Stimulated activated naive CD8-positive, alpha-beta T cell treated with anti-CD3 and anti-CD28 coated beads, Interleukin-15, Interleukin-2, amounts not matched to agents 100 ng/mL and 50 ng/mL, for 24 hours (primary cell): ENCODE results near the gene CDC16.
"Not testable (repeated sequence)": the region's sequence is repeated elsewhere in the genome, so short reads cannot be mapped to it uniquely, and the experiment has no call there.

Source experiments
- H3K27ac Mint-ChIP-seq: one replicate; pipeline ENCODE4 v1.8.0; 2021; ENCODE audit warnings: mild to moderate bottlenecking, mixed read lengths
- H3K27me3 Mint-ChIP-seq: one replicate; pipeline ENCODE4 v1.8.0; 2021; ENCODE audit warnings: mixed read lengths
- H3K36me3 Mint-ChIP-seq: one replicate; pipeline ENCODE4 v1.8.0; 2021; ENCODE audit warnings: low read depth, mixed read lengths
- H3K4me1 Mint-ChIP-seq: one replicate; pipeline ENCODE4 v1.8.0; 2021; ENCODE audit warnings: low read depth, mixed read lengths
- H3K4me3 Mint-ChIP-seq: one replicate; pipeline ENCODE4 v1.8.0; 2021; ENCODE audit warnings: mild to moderate bottlenecking, mixed read lengths
- H3K9me3 Mint-ChIP-seq: one replicate; pipeline ENCODE4 v1.8.0; 2021; ENCODE audit warnings: mixed read lengths

CDC16 gene

GRCh38 chr13:114241918-114242317 is 7.2 kb downstream of the CDC16 start:
- Mint-ChIP-seq H3K36me3 (peaks cover 88% of the 10 kb centered on the region), H3K4me3 (no peak overlapping the region), H3K27ac (no peak overlapping the region), H3K9me3 (no peaks in the 10 kb centered on the region), H3K27me3 (no peaks in the 10 kb centered on the region), H3K4me1 (peaks cover 8% of the 10 kb centered on the region)

DNA sequence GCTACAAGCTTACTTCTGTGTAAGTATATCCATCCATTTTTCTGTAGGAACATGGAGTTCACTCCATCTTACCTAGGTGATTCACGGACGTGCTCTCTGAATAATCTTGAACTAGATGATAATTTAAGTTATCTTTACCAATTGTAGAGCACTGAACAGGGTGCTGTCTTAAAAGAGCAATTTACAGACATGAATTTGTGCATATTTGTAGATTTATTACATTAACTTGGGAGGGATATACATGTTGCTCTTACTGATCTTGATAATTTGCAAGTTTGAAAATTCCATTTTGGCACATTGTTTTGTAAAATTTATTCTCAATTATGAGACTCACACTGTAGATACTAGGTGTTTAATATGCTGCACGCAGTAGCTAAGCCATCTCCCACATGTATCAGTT is 9.3 kb downstream of the CDC16 start:
- H3K27ac Mint-ChIP-seq: no peak overlapping the region
- no peak overlapping the region for H3K4me3 Mint-ChIP-seq
- no peaks in the 10 kb centered on the region for H3K9me3 Mint-ChIP-seq
- peaks cover 87% of the 10 kb centered on the region for H3K36me3 Mint-ChIP-seq
- H3K27me3 Mint-ChIP-seq: no peaks in the 10 kb centered on the region
- peaks cover 5% of the 10 kb centered on the region for H3K4me1 Mint-ChIP-seq

DNA sequence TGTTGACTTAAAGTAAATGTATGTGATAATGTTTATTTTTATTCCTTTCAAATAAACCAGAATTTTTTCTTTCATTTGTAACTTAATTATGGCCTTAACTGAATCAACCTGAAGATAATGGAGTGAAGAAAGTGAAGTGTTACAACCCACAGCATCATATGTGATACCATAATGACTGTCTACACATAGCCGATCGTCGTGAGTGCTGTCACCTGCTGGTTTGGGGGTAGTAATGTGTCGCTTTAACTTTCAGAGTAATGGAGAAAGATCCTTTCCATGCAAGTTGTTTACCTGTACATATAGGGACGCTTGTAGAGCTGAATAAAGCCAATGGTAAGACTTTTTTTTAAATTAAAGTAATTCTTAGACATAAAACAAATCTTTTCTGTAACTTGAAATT is 9.9 kb downstream of the CDC16 start:
- Mint-ChIP-seq H3K4me1 (peaks cover 5% of the 10 kb centered on the region), H3K36me3 (peaks cover 84% of the 10 kb centered on the region), H3K27ac (no peak overlapping the region), H3K9me3 (no peaks in the 10 kb centered on the region), H3K4me3 (no peak overlapping the region), H3K27me3 (no peaks in the 10 kb centered on the region)

DNA sequence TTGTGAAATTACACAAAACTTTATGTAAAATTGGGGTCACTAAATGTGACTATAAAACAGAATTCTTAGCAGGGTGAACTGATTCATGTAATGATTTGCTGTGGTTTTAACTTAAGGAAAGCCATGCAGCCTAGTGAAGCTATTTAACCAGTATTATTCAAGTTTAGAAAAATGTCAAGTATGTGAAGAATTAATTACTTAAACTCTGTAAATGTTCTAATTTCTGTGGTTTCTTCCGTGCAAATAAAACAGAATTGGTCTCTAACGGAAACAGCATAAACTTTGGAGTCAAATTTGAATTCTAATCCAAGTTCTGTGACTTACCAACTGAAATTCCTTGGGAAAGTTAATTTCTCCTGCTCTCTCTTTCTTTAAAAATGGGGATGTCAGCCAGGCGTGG is 13.3 kb downstream of the CDC16 start:
- no peak overlapping the region for H3K27ac Mint-ChIP-seq
- H3K4me1 Mint-ChIP-seq: peaks cover 5% of the 10 kb centered on the region
- H3K9me3 Mint-ChIP-seq: no peaks in the 10 kb centered on the region
- peaks cover 73% of the 10 kb centered on the region for H3K36me3 Mint-ChIP-seq
- H3K4me3 Mint-ChIP-seq: no peak overlapping the region
- H3K27me3 Mint-ChIP-seq: no peaks in the 10 kb centered on the region

- H3K9me3 Mint-ChIP-seq: no peaks in the 10 kb centered on the region
- H3K4me1 Mint-ChIP-seq: peaks cover 5% of the 10 kb centered on the region
- H3K36me3 Mint-ChIP-seq: peaks cover 69% of the 10 kb centered on the region
- H3K27me3 Mint-ChIP-seq: no peaks in the 10 kb centered on the region
- no peak overlapping the region for H3K27ac Mint-ChIP-seq
- H3K4me3 Mint-ChIP-seq: no peak overlapping the region
Observed at GRCh38 chr13:114249077-114249476, 14.4 kb downstream of the CDC16 start.

- H3K9me3 Mint-ChIP-seq, H3K27ac Mint-ChIP-seq, H3K4me1 Mint-ChIP-seq, H3K27me3 Mint-ChIP-seq, H3K4me3 Mint-ChIP-seq: not testable (repeated sequence)
- peaks cover 68% of the 10 kb centered on the region for H3K36me3 Mint-ChIP-seq
Observed at GRCh38 chr13:114251639-114252440, 17.1 kb downstream of the CDC16 start.

DNA sequence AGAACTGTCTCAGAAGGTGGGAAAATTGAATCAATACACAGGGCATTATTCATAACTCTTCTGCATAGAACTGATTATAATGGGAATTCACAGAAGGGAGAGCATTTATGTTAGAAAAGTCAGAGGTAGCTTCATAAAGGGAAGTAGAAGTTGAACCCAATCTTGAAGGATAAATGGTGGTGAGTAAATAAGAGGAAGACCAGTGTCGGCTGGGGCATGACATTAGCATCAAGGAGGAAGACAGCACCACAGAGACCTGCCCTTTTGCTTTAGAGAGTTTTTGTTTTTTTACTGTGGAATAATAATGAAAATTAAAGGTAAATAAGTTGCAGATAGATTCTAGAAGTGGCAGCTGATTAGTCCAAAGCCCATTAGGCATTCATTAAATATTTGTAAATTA is 21.9 kb downstream of the CDC16 start:
- Mint-ChIP-seq H3K9me3 (no peaks in the 10 kb centered on the region), H3K36me3 (peaks cover 74% of the 10 kb centered on the region), H3K27me3 (no peaks in the 10 kb centered on the region), H3K27ac (no peak overlapping the region), H3K4me1 (peaks cover 19% of the 10 kb centered on the region), H3K4me3 (no peak overlapping the region)

- Mint-ChIP-seq H3K9me3 (no peaks in the 10 kb centered on the region), H3K27me3 (no peaks in the 10 kb centered on the region), H3K4me1 (peaks cover 24% of the 10 kb centered on the region), H3K36me3 (peaks cover 77% of the 10 kb centered on the region), H3K4me3 (no peak overlapping the region), H3K27ac (no peak overlapping the region)
Observed at GRCh38 chr13:114257014-114257413, 22.3 kb downstream of the CDC16 start.

DNA sequence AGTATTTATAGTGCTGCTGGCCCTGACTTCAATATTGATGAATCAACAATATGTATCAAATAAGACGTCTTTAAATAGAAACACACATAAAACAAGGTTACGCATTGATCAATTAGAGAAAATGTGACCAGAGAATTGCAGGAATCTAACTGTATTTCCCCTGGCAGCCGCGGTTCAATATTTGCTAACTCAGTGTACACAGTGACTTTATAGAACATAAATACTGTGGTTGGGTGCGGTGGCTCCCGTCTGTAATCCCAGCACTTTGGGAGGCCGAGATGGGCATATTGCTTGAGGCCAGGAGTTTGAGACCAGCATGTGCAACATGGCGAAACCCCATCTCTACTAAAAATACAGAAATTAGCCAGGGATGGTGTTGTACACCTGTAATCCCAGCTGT is 23.9 kb downstream of the CDC16 start:
- H3K4me3 Mint-ChIP-seq: no peak overlapping the region
- peaks cover 39% of the 10 kb centered on the region for H3K4me1 Mint-ChIP-seq
- H3K27me3 Mint-ChIP-seq: no peaks in the 10 kb centered on the region
- no peaks in the 10 kb centered on the region for H3K9me3 Mint-ChIP-seq
- peaks cover 86% of the 10 kb centered on the region for H3K36me3 Mint-ChIP-seq
- H3K27ac Mint-ChIP-seq: no peak overlapping the region

GRCh38 chr13:114259374-114259773 is 24.7 kb downstream of the CDC16 start:
- Mint-ChIP-seq H3K27ac (no peak overlapping the region), H3K27me3 (no peaks in the 10 kb centered on the region), H3K4me3 (no peak overlapping the region), H3K4me1 (peaks cover 42% of the 10 kb centered on the region), H3K9me3 (no peaks in the 10 kb centered on the region), H3K36me3 (peaks cover 81% of the 10 kb centered on the region)

DNA sequence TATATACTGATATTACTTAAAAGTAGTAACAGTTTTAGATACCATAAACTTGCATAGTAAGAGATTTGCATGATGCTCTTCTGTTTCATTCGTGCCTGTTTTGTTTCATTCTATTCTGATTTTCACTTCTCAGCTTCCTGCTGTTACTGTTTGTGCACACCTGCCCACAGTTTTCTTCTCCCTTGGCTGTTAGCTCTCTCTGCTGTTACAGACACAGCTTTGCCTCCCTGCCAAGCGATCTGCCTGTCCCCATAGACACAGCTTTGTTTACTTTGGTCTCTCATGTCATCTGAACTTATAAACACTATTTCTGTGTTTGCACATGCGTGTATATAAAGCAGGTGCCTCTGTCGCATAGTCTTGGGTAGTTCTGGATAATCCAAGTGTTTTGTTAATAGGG is 25.3 kb downstream of the CDC16 start:
- no peak overlapping the region for H3K4me3 Mint-ChIP-seq
- H3K9me3 Mint-ChIP-seq: no peaks in the 10 kb centered on the region
- peaks cover 78% of the 10 kb centered on the region for H3K36me3 Mint-ChIP-seq
- peaks cover 45% of the 10 kb centered on the region for H3K4me1 Mint-ChIP-seq
- H3K27me3 Mint-ChIP-seq: no peaks in the 10 kb centered on the region
- H3K27ac Mint-ChIP-seq: peak overlapping the region; percentile 31

DNA sequence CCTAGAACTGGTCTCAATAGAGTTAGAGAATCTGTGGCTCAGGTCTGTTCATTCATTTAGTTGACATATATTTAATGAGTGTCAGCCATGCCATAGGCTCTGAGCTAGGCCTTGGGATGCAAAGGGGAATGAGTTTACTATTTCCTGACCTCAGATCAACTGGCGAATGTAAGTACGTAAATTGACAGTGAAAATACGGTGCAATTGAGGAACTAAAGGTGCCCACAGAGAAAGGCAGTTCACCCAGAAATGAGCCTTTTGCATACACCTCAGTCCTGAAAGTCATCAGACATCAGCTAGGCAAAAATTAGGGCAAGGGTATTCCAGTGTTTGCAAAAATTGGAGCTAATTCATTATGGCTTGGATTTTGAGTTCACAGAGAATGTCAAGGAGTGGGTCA is 26.1 kb downstream of the CDC16 start:
- Mint-ChIP-seq H3K4me1 (peaks cover 46% of the 10 kb centered on the region), H3K27ac (no peak overlapping the region), H3K36me3 (peaks cover 78% of the 10 kb centered on the region)

GRCh38 chr13:114261328-114261965 is 26.8 kb downstream of the CDC16 start:
- H3K9me3 Mint-ChIP-seq: no peaks in the 10 kb centered on the region
- no peaks in the 10 kb centered on the region for H3K27me3 Mint-ChIP-seq
- H3K4me3 Mint-ChIP-seq: no peak overlapping the region
- peaks cover 78% of the 10 kb centered on the region for H3K36me3 Mint-ChIP-seq
- no peak overlapping the region for H3K27ac Mint-ChIP-seq
- H3K4me1 Mint-ChIP-seq: peaks cover 46% of the 10 kb centered on the region

More for the DNA sequence above, 26.1 kb downstream of the CDC16 start:
- Mint-ChIP-seq H3K9me3 (no peaks in the 10 kb centered on the region), H3K27me3 (no peaks in the 10 kb centered on the region), H3K4me3 (no peak overlapping the region)

DNA sequence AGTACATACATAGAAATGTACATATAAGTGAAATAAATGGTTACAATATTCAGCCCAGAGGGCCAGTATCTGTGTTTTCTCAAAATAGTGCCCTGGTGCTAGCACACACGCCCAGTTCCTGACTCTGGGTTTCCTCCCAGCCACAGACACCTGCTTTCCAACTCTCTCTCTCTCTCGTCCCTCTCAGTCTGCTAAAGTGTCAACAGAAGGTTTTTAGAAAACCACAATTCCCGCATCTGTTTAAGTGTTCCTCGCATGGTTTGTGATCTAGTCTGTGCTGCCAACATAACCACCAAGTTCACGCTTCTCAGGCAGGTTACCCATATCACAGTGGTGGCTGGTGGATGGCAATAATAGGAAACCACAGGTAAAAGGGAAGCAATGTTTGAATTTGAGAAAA is 28.9 kb downstream of the CDC16 start:
- no peaks in the 10 kb centered on the region for H3K9me3 Mint-ChIP-seq
- peaks cover 57% of the 10 kb centered on the region for H3K4me1 Mint-ChIP-seq
- H3K36me3 Mint-ChIP-seq: peaks cover 80% of the 10 kb centered on the region
- peak overlapping the region; percentile 2 for H3K27ac Mint-ChIP-seq
- H3K27me3 Mint-ChIP-seq: no peaks in the 10 kb centered on the region
- H3K4me3 Mint-ChIP-seq: no peak overlapping the region

DNA sequence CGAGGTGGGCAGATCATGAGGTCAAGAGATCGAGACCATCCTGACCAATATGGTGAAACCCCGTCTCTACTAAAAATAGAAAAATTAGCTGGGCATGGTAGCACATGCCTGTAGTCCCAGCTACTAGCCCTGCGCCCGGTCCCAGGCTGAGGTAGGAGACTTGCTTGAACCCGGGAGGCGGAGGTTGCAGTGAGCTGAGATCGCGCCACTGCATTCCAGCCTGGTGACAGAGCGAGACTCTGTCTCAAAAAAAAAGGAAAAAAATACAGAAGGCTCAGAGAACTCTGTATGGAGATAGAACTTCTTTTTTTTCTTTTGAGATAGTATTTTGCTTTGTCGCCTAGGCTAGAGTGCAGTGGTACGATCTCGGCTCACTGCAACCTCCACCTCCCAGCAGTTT is 29.6 kb downstream of the CDC16 start:
- H3K27me3 Mint-ChIP-seq, H3K4me3 Mint-ChIP-seq, H3K27ac Mint-ChIP-seq, H3K9me3 Mint-ChIP-seq: not testable (repeated sequence)
- Mint-ChIP-seq H3K4me1 (peaks cover 64% of the 10 kb centered on the region), H3K36me3 (peaks cover 84% of the 10 kb centered on the region)
